Urinary bladder (tissue), 4 donors: ENCODE measurements around the gene GPR156. TPM values are rescaled to one million over a fixed set of nuclear protein-coding genes. Genes with fewer than 3 reads are reported as not detected.
"Not testable (repeated sequence)": the region's sequence is repeated elsewhere in the genome, so short reads cannot be mapped to it uniquely, and the experiment has no call there.

ENCODE experiments used
- DNase-seq: peaks from one replicate; pipeline ENCODE4 v3.0.0-alpha.2; 2015; ENCODE audit errors: extremely low spot score
- H3K27ac ChIP-seq: one replicate; pipeline ENCODE4 v1.5.1; 2013; ENCODE audit warnings: low read depth, mild to moderate bottlenecking, moderate library complexity
- H3K36me3 ChIP-seq: one replicate; pipeline ENCODE4 v1.6.1; 2013; ENCODE audit warnings: mild to moderate bottlenecking, moderate library complexity; ENCODE audit not compliant: insufficient read depth
- H3K4me1 ChIP-seq: one replicate; pipeline ENCODE4 v1.6.1; 2013; ENCODE audit warnings: mild to moderate bottlenecking, moderate library complexity; ENCODE audit not compliant: insufficient read depth
- H3K4me3 ChIP-seq: one replicate; pipeline ENCODE4 v1.5.1; 2013; ENCODE audit warnings: low read depth, low read length
- WGBS: extraction: QIAGEN DNeasy Blood & Tissue Kit; methylation state at CpG from one replicate; pipeline ENCODE4 v1.1.7; 2013; 5-methylcytosine and 5-hydroxymethylcytosine counted together
- polyA plus RNA-seq: library from polyadenylated mRNA; stranded (reverse); fragments of 200-250 nt; gene quantifications from one replicate; pipeline ENCODE4 v1.2.3, GENCODE V29; 2013
- total RNA-seq: library from RNA; depleted of rRNA; stranded (reverse); fragments of >200 nt; gene quantifications from one replicate; pipeline ENCODE4 v1.2.3, GENCODE V29; 2014
- donor health status: healthy with polysubstance abuse.
- donor health status: healthy.

GPR156 gene
- total RNA-seq (2.0 TPM), polyA plus RNA-seq (3.0 TPM)

DNA sequence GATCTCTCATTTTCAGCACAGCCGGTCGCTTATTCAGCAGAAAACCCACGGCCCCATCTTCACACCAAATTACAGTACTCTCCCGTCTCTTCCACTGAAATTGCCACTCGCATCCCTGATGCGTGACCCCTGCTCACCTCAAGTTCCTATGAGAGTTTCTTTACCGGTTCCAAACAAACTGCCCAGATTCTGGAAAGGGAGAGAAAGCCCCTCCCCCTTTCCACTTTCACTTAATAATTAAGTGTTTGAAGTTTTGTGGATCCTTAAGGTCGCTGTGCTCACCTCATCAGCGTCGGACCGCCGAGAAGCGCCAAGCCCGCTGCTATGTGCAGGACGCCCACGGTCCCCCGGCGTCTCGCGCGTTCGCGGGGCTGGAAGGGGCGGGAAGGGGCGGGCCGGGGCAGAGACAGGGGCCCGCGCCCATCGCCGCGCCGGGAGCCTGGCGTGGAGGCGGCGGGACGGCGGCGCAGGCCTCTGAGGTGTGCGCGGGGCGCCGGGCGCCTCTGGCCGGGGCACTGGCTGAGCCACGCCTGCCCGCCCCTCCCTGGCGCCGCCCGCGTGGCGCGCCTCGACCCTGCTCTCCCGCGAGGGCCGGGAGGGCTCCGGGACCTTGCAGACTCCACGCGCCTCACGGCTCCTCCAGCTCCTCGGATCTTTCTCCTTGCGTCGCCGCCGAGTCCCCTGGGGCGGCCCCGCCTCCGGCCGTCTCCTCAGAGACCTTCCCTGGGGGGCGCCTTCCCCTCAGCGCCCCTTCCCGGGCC is at the start of gene GPR156:
TSS of gene GPR156 (minus strand) at position 476 of the 761 bp plus-strand sequence. CDS start 41,124 bp downstream, outside the sequence.
- H3K27ac ChIP-seq = no peak within 1 kb of the TSS
- DNase-seq = no peak

GRCh38 chr3:120332646-120333045 is 47.6 kb upstream of the GPR156 start:
- WGBS = 95% methylated on average over 8 of the region's 8 CpGs
- H3K4me1 ChIP-seq = no peaks in the 10 kb centered on the region

More for the DNA sequence above, at the start of gene GPR156:
- Histone ChIP-seq H3K4me3 (peak within 1 kb of the TSS; percentile 60), H3K4me1 (peaks cover 2% of the 10 kb centered on the region), H3K36me3 (no peaks in the 10 kb centered on the region)
- WGBS = 3% methylated on average over 72 of the region's 72 CpGs

DNA sequence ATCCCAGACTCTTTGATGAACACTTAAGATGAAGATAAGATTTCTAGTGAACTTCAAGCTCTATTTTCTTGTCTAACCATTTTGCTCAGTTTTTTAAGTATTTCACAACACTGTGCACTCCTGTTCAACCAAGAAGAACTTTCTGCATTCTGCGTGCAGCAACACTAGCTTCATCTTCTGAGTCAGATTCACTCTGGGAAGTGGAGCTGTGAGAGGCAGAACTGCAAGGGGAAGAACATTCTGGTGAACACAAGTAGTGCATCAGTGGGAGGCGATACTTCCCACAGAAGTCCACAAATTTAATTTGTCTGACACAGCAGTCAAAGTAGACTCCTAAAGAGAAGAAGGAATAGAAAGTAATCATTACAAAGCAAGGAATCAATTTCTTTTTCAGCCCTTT is 46.1 kb upstream of the GPR156 start:
- H3K27ac ChIP-seq = no peak overlapping the region
- peaks cover 4% of the 10 kb centered on the region for H3K36me3 ChIP-seq
- 97% methylated on average over 2 of the region's 2 CpGs for WGBS

More at GRCh38 chr3:120332646-120333045, 47.6 kb upstream of the GPR156 start:
- peaks cover 3% of the 10 kb centered on the region for H3K36me3 ChIP-seq
- no peak for DNase-seq
- H3K4me3 ChIP-seq = no peak overlapping the region
- no peak overlapping the region for H3K27ac ChIP-seq

GRCh38 chr3:120326784-120327183 is 41.8 kb upstream of the GPR156 start:
- Histone ChIP-seq H3K4me3 (no peak overlapping the region), H3K4me1 (no peaks in the 10 kb centered on the region), H3K27ac (no peak overlapping the region), H3K36me3 (peaks cover 5% of the 10 kb centered on the region)
- 93% methylated on average over 2 of the region's 2 CpGs for WGBS
- no peak for DNase-seq

More for the DNA sequence above, 46.1 kb upstream of the GPR156 start:
- Histone ChIP-seq H3K4me1 (no peaks in the 10 kb centered on the region), H3K4me3 (no peak overlapping the region)
- no peak for DNase-seq

DNA sequence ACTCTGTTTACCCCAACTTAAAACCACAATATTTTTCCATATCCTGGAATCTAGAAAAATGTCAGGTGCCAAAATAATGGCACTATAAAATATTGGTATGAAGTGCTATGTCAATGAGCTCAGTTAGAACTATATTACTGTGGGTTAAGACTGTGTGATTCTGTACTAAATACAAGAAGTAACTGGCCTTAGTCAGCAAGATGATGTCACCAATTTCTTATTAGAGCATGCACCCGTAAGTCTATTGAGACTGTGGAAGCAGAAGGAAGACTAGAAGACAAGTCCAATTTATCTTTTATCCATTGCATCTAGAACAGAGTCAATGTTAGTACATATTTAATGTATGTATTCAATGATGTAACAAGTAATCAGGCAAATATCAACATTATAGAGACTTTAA is 39.2 kb upstream of the GPR156 start:
- Histone ChIP-seq H3K4me3 (no peak overlapping the region), H3K27ac (no peak overlapping the region), H3K4me1 (no peaks in the 10 kb centered on the region), H3K36me3 (peaks cover 5% of the 10 kb centered on the region)
- 45% methylated on average over 1 of the region's 1 CpG for WGBS
- no peak for DNase-seq

- 89% methylated on average over 4 of the region's 4 CpGs for WGBS
- H3K4me3 ChIP-seq, DNase-seq, H3K27ac ChIP-seq, H3K36me3 ChIP-seq, H3K4me1 ChIP-seq: not testable (repeated sequence)
These were observed 38.7 kb upstream of the GPR156 start for GRCh38 chr3:120323761-120324160.

- Histone ChIP-seq H3K4me3 (no peak overlapping the region), H3K27ac (no peak overlapping the region), H3K4me1 (no peaks in the 10 kb centered on the region), H3K36me3 (no peaks in the 10 kb centered on the region)
- WGBS = 92% methylated on average over 24 of the region's 24 CpGs
- DNase-seq = no peak
These were observed 27.1 kb upstream of the GPR156 start for GRCh38 chr3:120311863-120312794.

DNA sequence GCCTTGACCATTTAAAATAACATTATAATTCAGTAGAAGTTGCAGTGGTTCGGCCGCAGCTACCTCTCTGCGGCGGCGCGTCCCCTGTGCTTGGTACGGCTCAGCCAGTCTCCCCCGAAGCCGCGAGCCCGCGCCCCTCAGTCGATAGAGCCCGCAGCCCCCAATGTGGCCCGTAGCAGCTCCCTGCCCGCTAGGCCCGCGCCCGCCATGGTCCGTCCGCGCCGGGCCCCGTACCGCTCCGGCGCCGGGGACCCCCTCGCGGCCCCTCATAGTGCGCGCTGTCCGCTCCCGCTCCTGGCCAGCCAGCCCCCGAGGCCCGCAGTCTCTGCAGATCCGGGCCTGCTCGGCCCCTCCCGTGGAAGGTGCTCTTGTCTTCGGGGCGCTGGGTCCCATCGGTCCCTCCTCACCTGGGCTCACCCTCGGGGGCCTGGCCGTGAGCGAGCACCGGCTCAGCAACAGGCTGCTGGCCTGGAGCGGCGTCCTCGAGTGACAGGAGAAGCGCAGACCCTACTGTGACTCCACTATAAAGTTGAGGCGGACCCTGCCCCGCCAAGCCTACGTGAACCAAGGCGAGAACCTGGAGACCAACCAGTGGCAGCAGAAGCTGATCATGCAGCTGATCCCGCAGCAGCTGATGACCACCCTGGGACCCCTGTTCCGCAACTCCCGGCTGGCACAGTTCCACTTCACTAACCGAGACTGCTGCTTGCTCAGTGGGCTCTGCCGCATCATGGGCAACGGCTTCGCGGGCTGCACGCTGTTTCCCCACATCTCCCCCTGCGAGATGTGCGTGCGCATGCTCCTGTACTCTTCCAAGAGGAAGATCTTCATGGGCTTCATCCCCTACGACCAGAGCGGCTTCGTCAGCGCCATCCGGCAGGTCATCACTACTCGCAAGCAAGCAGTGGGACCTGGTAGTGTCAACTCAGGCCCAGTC is 21.8 kb upstream of the GPR156 start:
- no peak overlapping the region for H3K4me3 ChIP-seq
- DNase-seq = no peak
- H3K4me1 ChIP-seq = no peaks in the 10 kb centered on the region
- WGBS = 74% methylated on average over 66 of the region's 72 CpGs
- H3K27ac ChIP-seq = no peak overlapping the region
- H3K36me3 ChIP-seq = no peaks in the 10 kb centered on the region

DNA sequence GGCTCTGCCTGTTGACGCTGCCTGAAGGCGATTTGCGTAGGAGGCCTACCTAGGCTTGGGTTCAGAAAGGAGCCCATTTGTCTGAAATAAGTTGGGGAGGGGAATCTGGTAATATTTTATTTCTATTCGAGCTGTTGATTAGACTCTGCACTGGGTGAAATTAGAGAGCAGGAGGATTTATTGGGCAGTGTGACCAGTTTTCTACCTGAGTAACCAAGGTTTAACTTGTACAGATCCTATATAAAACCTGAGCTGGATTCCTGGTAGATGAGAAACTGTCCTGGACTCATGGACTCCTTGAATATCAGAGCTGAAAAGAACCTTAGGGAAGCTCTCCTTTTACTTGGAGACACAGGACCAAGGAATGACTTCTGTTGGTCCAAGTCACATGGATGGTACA is 19.6 kb upstream of the GPR156 start:
- H3K4me1 ChIP-seq = no peaks in the 10 kb centered on the region
- 90% methylated on average over 4 of the region's 4 CpGs for WGBS
- no peak overlapping the region for H3K27ac ChIP-seq
- DNase-seq = peak; percentile 33
- H3K36me3 ChIP-seq = no peaks in the 10 kb centered on the region
- H3K4me3 ChIP-seq = no peak overlapping the region

- 50% methylated on average over 5 of the region's 5 CpGs for WGBS
- Histone ChIP-seq H3K36me3 (no peaks in the 10 kb centered on the region), H3K4me1 (no peaks in the 10 kb centered on the region), H3K27ac (no peak overlapping the region), H3K4me3 (no peak overlapping the region)
- no peak for DNase-seq
These were observed 17.3 kb upstream of the GPR156 start for GRCh38 chr3:120302361-120302760.

DNA sequence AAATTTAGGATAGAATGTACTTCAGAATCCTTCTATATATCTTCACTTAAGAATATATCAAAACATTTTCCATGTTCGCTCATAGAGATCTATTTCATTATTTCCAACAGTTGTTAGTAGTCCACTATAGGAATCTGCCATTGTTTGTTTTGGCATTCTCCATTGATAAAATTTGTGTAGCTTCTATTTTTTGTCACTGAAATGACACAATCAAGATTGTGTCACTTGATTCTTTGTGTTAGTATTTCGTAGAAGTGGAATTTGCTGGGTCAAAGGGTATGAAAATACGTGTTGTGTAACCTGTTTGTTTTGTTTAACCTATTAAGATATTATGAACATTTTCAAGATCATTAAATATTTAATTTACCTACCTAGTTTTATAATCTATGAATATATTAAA is 15.9 kb upstream of the GPR156 start:
- no peak for DNase-seq
- H3K27ac ChIP-seq = no peak overlapping the region
- 84% methylated on average over 3 of the region's 3 CpGs for WGBS
- no peak overlapping the region for H3K4me3 ChIP-seq
- H3K36me3 ChIP-seq = no peaks in the 10 kb centered on the region
- H3K4me1 ChIP-seq = no peaks in the 10 kb centered on the region

DNA sequence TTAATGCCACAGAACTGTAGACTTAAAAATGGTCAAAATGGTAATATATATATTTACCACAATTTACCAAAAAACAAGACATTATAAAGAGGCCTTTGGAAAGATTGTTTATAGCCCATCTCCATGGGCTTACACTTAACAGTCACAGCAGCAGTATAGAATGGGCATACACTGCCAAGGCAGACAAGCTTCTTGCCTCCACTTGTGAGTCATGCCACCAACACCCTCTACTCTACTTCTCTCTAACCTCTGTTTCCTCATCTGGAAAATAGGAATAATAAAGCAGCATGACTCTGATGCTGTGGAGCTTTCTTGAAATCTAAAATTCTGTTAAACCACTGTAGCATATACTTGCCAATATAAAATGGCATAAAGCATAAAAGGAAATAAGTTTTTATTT is 14.4 kb upstream of the GPR156 start:
- Histone ChIP-seq H3K4me3 (no peak overlapping the region), H3K36me3 (no peaks in the 10 kb centered on the region), H3K27ac (no peak overlapping the region), H3K4me1 (no peaks in the 10 kb centered on the region)
- no peak for DNase-seq

GRCh38 chr3:120298996-120299395 is 14.0 kb upstream of the GPR156 start:
- H3K27ac ChIP-seq = no peak overlapping the region
- no peak for DNase-seq
- H3K4me3 ChIP-seq = no peak overlapping the region
- H3K4me1 ChIP-seq = no peaks in the 10 kb centered on the region
- H3K36me3 ChIP-seq = no peaks in the 10 kb centered on the region
